CD14-positive monocyte (primary cell): Measurements from ENCODE around the gene NFKB2. TPM values are rescaled to one million over a fixed set of nuclear protein-coding genes. Genes with fewer than 3 reads are reported as not detected.

Experiments
- DNase-seq, 3 donors: peaks; one replicate each; pipeline ENCODE4 v3.0.0-alpha.2; 2011 to 2022
- H2AFZ ChIP-seq: 2 replicates; pipeline ENCODE4 v1.6.0; 2012; ENCODE audit warnings: mild to moderate bottlenecking, low read depth, low read length, inconsistent platforms; ENCODE audit not compliant: insufficient read depth, poor library complexity, severe bottlenecking
- H3K27ac ChIP-seq, 2 donors: 1 replicate in 1 of 2; 2 replicates in 1 of 2; pipeline ENCODE4 v1.5.1; 2012 to 2013; ENCODE audit warnings: low read length in 2 of 2, control low read depth in 1 of 2, inconsistent platforms in 1 of 2, low read depth in 1 of 2, mild to moderate bottlenecking in 1 of 2
- H3K27me3 ChIP-seq, 2 donors: one replicate each; pipeline versions ENCODE4 v1.6.0 to v1.6.1; 2011 to 2013; ENCODE audit warnings: low read length in 2 of 2; ENCODE audit not compliant: control insufficient read depth in 2 of 2, insufficient read depth in 2 of 2
- H3K36me3 ChIP-seq, 2 donors: replicated peaks in 1 of 2; 1 replicate in 1 of 2; 2 replicates in 1 of 2; pipeline versions ENCODE4 v1.5.1 to v1.6.1; 2012 to 2013; ENCODE audit warnings: low read length in 2 of 2, control low read depth in 1 of 2, inconsistent platforms in 1 of 2, mild to moderate bottlenecking in 1 of 2; ENCODE audit not compliant: insufficient read depth in 2 of 2, control insufficient read depth in 1 of 2
- H3K4me1 ChIP-seq, 2 donors: 1 replicate in 1 of 2; 2 replicates in 1 of 2; pipeline versions ENCODE4 v1.5.1 to v1.6.1; 2012 to 2013; ENCODE audit warnings: low read length in 2 of 2, control low read depth in 1 of 2, inconsistent platforms in 1 of 2, mild to moderate bottlenecking in 1 of 2, moderate library complexity in 1 of 2; ENCODE audit not compliant: insufficient read depth in 2 of 2, control insufficient read depth in 1 of 2
- H3K4me2 ChIP-seq: replicated peaks from 2 replicates; pipeline ENCODE3; 2012; ENCODE audit warnings: low read length, moderate library complexity, mild to moderate bottlenecking; ENCODE audit not compliant: poor library complexity, severe bottlenecking; ENCODE audit errors: extremely low read depth
- H3K4me3 ChIP-seq, 3 experiments: fragments of 200-600 bp in 1 of 3; sonication (generic) in 1 of 3; replicated peaks in 1 of 3; 1 replicate in 2 of 3; 2 replicates in 1 of 3; pipeline ENCODE4 v1.5.1; 2011 to 2013; ENCODE audit warnings: low read length in 3 of 3, mild to moderate bottlenecking in 3 of 3, control low read depth in 2 of 3, low read depth in 2 of 3, inconsistent platforms in 1 of 3, moderate library complexity in 1 of 3
- H3K79me2 ChIP-seq: 2 replicates; pipeline ENCODE4 v1.6.0; 2012; ENCODE audit warnings: mild to moderate bottlenecking, control low read depth, inconsistent platforms, low read length, moderate library complexity; ENCODE audit not compliant: insufficient read depth
- H3K9ac ChIP-seq: 2 replicates; pipeline ENCODE4 v1.6.0; 2017; ENCODE audit warnings: low read length, mild to moderate bottlenecking; ENCODE audit not compliant: insufficient read depth, poor library complexity, severe bottlenecking
- H3K9me3 ChIP-seq, 2 donors: replicated peaks in 1 of 2; 1 replicate in 1 of 2; 2 replicates in 1 of 2; pipeline versions ENCODE4 v1.5.1 to v1.6.1; 2012 to 2013; ENCODE audit warnings: low read length in 2 of 2, control low read depth in 1 of 2; ENCODE audit not compliant: control insufficient read depth in 1 of 2, insufficient read depth in 1 of 2
- H4K20me1 ChIP-seq: 2 replicates; pipeline ENCODE4 v1.6.0; 2012; ENCODE audit warnings: mild to moderate bottlenecking, low read length, control low read depth, moderate library complexity; ENCODE audit not compliant: insufficient read depth
- H3K27ac Mint-ChIP-seq, 7 donors: one replicate each; pipeline ENCODE4 v1.8.0; 2020; ENCODE audit warnings: mild to moderate bottlenecking in 7 of 7, mixed read lengths in 7 of 7, moderate library complexity in 6 of 7, inconsistent platforms in 2 of 7
- H3K27me3 Mint-ChIP-seq, 3 donors: one replicate each; pipeline ENCODE4 v1.8.0; 2021 to 2022; ENCODE audit warnings: low read depth in 3 of 3, mild to moderate bottlenecking in 3 of 3, mixed read lengths in 3 of 3, moderate library complexity in 3 of 3, inconsistent platforms in 1 of 3
- H3K36me3 Mint-ChIP-seq, 2 donors: one replicate each; pipeline ENCODE4 v1.8.0; 2020; ENCODE audit warnings: mixed read lengths in 2 of 2, inconsistent platforms in 1 of 2, mild to moderate bottlenecking in 1 of 2
- H3K4me1 Mint-ChIP-seq: one replicate; pipeline ENCODE4 v1.8.0; 2020; ENCODE audit warnings: mild to moderate bottlenecking, mixed read lengths
- H3K4me3 Mint-ChIP-seq, 2 donors: one replicate each; pipeline ENCODE4 v1.8.0; 2020; ENCODE audit warnings: mild to moderate bottlenecking in 2 of 2, mixed read lengths in 2 of 2, moderate library complexity in 1 of 2
- H3K9me3 Mint-ChIP-seq, 7 donors: one replicate each; pipeline ENCODE4 v1.8.0; 2020 to 2022; ENCODE audit warnings: mixed read lengths in 7 of 7, mild to moderate bottlenecking in 6 of 7, moderate library complexity in 6 of 7, inconsistent platforms in 2 of 7
- WGBS: methylation state at CpG from one replicate; pipeline ENCODE4 v1.1.5; 2013; ENCODE audit warnings: missing lambda C conversion rate; ENCODE audit not compliant: insufficient coverage; 5-methylcytosine and 5-hydroxymethylcytosine counted together
- intact Hi-C, 2 donors: fragments of 100-400 bp; cut with micrococcal nuclease; formaldehyde crosslinking; loops; one replicate each; pipeline versions ENCODE4 v1.15.0 to v1.15.1; 2023
- polyA plus RNA-seq, 3 donors: library from polyadenylated mRNA; depleted of rRNA in 1 of 3; unstranded in 2 of 3; stranded (reverse) in 1 of 3; fragments of 300-500 nt in 2 of 3; fragments of >200 nt in 1 of 3; fragmentation: Illumina TruSeq in 2 of 3; gene quantifications; 1 replicate in 2 of 3; 2 replicates in 1 of 3; pipeline ENCODE4 v1.2.3, GENCODE V29; 2012 to 2021
- TF ChIP-seq, protein P1 (sequence below): fragments of 200-600 bp; IDR thresholded peaks from one replicate; pipeline ENCODE4 v1.8.0; 2022; ENCODE audit warnings: antibody characterized with exemption, mild to moderate bottlenecking

Gene NFKB2
- polyA plus RNA-seq, 3 donors = 6.8 to 111 (median 15.0) TPM

DNA sequence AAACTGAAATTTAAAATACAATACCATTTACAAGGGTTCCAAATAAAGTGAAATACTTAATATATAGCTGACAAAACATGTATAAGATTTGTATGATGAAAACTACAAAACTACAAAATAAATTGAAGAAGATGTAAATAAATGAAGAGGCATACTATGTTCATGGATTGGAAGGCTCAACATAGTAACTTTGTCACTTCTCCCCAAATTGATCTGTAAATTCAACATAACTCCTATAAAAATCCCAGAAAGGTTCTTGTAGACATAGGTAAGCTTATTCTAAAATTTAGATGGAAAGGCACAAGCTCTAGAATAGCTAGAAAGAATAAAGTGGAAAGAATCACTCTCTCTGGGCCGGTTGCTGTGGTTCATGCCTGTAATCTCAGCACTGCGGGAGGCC is 24.2 kb upstream of the NFKB2 start:
- peaks cover 94% of the 10 kb centered on the region in 2 donors for H3K36me3 Mint-ChIP-seq
- H3K27ac Mint-ChIP-seq = peak overlapping the region in 1 of 7 donors; percentile 41
- H3K9me3 ChIP-seq = no peaks in the 10 kb centered on the region

DNA sequence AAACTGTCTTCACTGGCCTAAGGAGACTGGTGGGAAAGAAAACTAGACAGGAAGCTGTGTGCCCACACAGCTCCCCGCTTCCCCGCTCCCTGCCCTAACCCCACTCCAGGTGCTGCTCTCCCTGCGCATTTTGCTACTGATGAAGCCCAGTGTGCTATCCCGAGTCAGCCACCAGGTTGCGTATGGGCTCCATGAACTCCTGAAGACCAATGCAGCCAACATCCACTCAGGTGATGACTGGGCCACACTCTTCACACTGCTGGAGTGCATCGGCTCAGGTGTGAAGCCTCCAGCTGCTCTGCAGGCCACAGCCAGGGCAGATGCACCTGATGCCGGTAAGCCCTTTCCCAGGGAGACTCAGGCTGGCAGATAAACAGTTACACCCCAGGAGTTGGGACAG is 20.3 kb upstream of the NFKB2 start:
- no peak overlapping the region for H3K27ac Mint-ChIP-seq
- H3K27ac ChIP-seq = no peak overlapping the region
- no peak overlapping the region for H3K4me3 ChIP-seq
- H3K4me2 ChIP-seq = no peak overlapping the region
- intact Hi-C loops = no loop called here
- TF ChIP-seq, protein P1, sequence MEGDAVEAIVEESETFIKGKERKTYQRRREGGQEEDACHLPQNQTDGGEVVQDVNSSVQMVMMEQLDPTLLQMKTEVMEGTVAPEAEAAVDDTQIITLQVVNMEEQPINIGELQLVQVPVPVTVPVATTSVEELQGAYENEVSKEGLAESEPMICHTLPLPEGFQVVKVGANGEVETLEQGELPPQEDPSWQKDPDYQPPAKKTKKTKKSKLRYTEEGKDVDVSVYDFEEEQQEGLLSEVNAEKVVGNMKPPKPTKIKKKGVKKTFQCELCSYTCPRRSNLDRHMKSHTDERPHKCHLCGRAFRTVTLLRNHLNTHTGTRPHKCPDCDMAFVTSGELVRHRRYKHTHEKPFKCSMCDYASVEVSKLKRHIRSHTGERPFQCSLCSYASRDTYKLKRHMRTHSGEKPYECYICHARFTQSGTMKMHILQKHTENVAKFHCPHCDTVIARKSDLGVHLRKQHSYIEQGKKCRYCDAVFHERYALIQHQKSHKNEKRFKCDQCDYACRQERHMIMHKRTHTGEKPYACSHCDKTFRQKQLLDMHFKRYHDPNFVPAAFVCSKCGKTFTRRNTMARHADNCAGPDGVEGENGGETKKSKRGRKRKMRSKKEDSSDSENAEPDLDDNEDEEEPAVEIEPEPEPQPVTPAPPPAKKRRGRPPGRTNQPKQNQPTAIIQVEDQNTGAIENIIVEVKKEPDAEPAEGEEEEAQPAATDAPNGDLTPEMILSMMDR = no peak
- H3K4me1 ChIP-seq = no peaks in the 10 kb centered on the region
- no peak overlapping the region for H2AFZ ChIP-seq
- no peaks in the 10 kb centered on the region for H3K4me1 Mint-ChIP-seq
- H3K9me3 Mint-ChIP-seq = no peaks in the 10 kb centered on the region
- H3K36me3 ChIP-seq = peaks cover 81 to 98% of the 10 kb centered on the region in 2 donors
- no peak overlapping the region for H3K9ac ChIP-seq
- no peaks in the 10 kb centered on the region for H3K9me3 ChIP-seq
- H3K27me3 Mint-ChIP-seq = peaks cover 0 to 2% (median 0%) of the 10 kb centered on the region in 3 donors
- WGBS = 96% methylated on average over 7 of the region's 7 CpGs
- DNase-seq = no peak
- H4K20me1 ChIP-seq = no peaks in the 10 kb centered on the region
- H3K4me3 Mint-ChIP-seq = no peak overlapping the region
- H3K27me3 ChIP-seq = no peaks in the 10 kb centered on the region
- H3K36me3 Mint-ChIP-seq = peaks cover 81 to 93% of the 10 kb centered on the region in 2 donors
- H3K79me2 ChIP-seq = no peaks in the 10 kb centered on the region

More for the DNA sequence above, 24.2 kb upstream of the NFKB2 start:
- H3K27me3 ChIP-seq = no peaks in the 10 kb centered on the region
- peaks cover 3% of the 10 kb centered on the region for H4K20me1 ChIP-seq
- no peak overlapping the region for H3K27ac ChIP-seq
- H3K4me3 ChIP-seq = no peak overlapping the region
- Mint-ChIP-seq H3K4me3 (no peak overlapping the region), H3K9me3 (peaks cover 0 to 5% (median 0%) of the 10 kb centered on the region in 7 donors), H3K27me3 (peaks cover 0 to 2% (median 0%) of the 10 kb centered on the region in 3 donors), H3K4me1 (no peaks in the 10 kb centered on the region)
- H2AFZ ChIP-seq = no peak overlapping the region
- no peak overlapping the region for H3K4me2 ChIP-seq
- H3K4me1 ChIP-seq = no peaks in the 10 kb centered on the region
- 100% methylated on average over 1 of the region's 2 CpGs for WGBS
- no peak for DNase-seq
- intact Hi-C loops = no loop called here
- H3K79me2 ChIP-seq = no peaks in the 10 kb centered on the region
- H3K9ac ChIP-seq = no peak overlapping the region
- peaks cover 88 to 100% of the 10 kb centered on the region in 2 donors for H3K36me3 ChIP-seq
- TF ChIP-seq, protein P1 = no peak
